Pulmonary artery endothelial cell (primary cell): Measurements from ENCODE around the gene LZTR1. TPM values are rescaled to one million over a fixed set of nuclear protein-coding genes. Genes with fewer than 3 reads are reported as not detected.
A peak's percentile ranks its signal among the peaks of the same experiment; 100 is the strongest.
"Not testable (repeated sequence)": the region's sequence is repeated elsewhere in the genome, so short reads cannot be mapped to it uniquely, and the experiment has no call there.

Experiments used
- DNase-seq: peaks from one replicate; pipeline ENCODE4 v3.0.0-alpha.2; 2011; ENCODE audit warnings: low read depth, low spot score
- total RNA-seq: library from RNA; depleted of rRNA; stranded (reverse); fragments of >200 nt; gene quantifications from 2 replicates; pipeline ENCODE4 v1.2.3, GENCODE V29; 2014

Gene LZTR1
- total RNA-seq, 1 donor from 2014 or later: 51.1 TPM

DNA sequence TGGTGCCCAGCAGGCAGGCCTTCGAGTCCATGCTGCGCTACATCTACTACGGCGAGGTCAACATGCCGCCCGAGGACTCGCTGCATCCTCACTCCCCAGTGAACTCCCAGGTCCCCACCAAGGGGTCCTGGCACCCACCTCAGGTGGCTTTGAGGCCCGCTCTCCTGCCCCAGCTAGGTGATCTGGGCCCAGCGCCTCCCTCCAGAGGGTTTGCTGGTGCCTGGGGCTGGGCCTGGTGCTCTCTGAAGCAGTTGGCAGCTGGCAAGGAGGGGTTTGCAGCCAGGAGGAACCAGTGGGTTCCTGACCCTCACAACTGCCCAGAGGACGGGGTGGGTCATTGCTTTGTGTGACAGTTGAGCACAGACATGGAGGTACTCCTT is 13.9 kb downstream of the LZTR1 start:
- no peak for DNase-seq

DNA sequence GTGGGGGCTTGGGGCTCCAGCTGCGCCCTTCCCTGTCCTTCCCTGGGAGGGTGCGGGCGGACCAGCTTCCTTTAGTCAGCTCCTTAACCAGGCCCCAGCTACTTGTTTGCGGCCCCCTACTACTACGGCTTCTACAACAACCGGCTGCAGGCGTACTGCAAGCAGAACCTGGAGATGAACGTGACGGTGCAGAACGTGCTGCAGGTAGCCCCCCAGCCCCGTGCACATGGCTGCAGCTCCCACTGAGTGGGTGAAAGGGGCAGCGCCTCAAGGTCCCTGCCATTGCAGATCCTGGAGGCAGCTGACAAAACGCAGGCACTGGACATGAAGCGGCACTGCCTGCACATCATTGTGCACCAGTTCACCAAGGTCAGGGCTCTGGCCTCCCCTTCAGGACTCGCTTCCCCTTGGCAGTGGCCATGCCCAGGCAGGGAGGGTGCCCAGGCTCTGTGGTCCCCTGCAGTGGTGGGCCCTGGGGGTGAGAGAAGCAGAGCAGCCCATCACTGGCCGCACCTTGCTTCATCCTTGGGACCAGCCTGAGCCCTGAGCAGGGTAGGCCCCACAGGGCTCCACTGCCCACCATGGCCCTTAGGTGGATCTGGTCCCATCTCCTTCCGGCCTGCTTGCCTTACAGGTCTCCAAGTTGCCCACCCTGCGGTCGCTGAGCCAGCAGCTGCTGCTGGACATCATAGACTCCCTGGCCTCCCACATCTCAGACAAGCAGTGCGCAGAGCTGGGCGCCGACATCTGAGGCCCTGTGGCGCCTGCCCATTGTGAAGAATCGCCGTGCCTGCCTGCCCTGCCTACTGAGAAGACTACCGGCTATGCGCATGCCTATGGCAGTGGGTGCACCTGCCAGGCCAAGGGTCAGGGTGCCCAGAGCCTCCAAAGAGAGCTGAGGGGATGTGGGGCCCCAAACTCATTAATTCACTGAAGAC is 14.8 kb downstream of the LZTR1 start:
- DNase-seq: no peak

GRCh38 chr22:20997536-20998257 is 15.6 kb downstream of the LZTR1 start:
- DNase-seq: no peak

- DNase-seq: no peak
Observed at GRCh38 chr22:20998411-20999336, 16.6 kb downstream of the LZTR1 start.

DNA sequence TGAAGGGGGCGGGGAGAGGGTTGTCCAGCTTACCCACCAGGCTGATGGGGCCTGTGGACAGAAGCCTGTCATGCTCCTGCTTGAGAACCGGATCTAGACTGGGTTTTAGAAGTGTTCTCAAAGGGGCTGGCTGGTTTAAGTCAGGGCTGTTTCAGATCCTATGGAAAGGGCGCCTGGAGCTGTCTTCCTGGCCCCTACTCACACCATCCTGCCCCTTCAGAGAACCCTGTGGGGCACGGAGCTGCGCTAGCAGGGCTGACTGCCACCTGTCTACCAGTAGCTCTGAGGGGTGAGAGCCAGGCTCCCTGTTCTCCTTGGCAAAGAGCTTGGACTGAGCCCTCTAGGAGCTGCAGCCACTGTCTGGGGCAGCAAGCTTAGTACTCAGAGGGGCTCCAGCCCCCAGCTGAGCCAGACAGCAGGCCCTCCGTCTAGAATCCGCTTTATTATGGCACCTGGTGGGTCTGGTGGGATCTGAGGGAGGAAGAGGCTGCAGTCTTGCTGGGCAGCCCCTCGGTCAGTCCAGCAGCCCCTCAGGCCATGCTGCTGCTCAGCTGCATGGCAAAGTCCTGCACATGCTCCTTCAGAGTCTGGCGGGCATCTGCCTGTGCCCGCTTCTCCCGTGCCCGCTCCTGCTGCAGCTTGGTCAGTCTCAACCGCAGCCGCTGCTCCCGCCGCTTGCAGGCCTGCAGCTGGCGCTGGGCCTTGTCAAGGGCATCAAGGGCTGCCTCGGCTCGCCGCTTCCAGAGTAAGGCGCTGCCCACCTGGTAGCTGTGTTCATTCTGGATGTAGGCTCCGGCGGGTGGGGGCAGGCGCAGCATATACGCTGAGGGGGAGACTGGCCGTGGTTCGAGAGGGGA is 17.5 kb downstream of the LZTR1 start:
- DNase-seq: no peak

- DNase-seq: no peak
Observed at GRCh38 chr22:21000207-21000986, 18.3 kb downstream of the LZTR1 start.

- no peak for DNase-seq
Observed at GRCh38 chr22:21000987-21001600, 19.0 kb downstream of the LZTR1 start.

- DNase-seq: peak; percentile 76
Observed at GRCh38 chr22:21001601-21002325, 19.7 kb downstream of the LZTR1 start, which contains the start of gene THAP7. Gene THAP7 (minus strand): TSS chr22:21002118. CDS start chr22:21001911, 207 bp downstream.

DNA sequence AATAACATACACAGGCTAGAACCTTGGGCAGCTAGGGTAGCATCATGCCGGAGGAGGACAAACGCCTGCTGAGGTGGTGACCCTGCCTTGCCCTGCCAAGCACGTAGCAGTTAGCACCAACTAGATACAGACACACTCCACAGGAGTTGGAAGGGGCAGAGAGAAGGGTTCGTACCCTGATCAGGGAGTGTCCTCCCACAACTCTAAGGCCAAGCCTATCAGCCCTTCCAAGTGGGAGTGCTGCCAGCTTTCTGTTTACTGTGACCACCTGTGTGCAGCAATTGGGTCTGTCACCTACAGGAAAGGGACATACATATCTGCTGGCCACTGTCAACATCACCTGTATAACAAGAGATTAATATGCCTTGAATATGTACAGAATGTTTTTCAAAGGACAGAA is 21.7 kb downstream of the LZTR1 start:
- DNase-seq: no peak

DNA sequence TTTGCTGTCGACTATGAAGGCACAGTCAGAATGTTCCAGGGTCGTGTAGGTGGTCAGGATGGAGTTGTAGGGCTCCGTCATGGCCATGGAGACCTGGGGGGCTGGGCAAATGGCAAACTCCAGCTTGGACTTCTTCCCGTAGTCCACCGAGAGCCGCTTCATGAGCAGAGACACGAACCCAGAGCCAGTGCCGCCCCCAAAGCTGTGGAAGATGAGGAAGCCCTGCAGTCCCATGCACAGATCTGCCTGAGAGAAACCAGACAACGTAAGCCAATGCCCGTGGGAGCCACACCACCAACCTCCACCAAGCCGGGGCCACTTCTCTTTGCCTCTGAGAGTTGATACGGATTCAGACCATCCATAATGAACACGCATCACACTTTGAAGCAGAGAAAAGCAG is 27.1 kb downstream of the LZTR1 start:
- not testable (repeated sequence) for DNase-seq

- DNase-seq: peak; percentile 24
Observed at GRCh38 chr22:21009638-21010425, 27.7 kb downstream of the LZTR1 start.

DNA sequence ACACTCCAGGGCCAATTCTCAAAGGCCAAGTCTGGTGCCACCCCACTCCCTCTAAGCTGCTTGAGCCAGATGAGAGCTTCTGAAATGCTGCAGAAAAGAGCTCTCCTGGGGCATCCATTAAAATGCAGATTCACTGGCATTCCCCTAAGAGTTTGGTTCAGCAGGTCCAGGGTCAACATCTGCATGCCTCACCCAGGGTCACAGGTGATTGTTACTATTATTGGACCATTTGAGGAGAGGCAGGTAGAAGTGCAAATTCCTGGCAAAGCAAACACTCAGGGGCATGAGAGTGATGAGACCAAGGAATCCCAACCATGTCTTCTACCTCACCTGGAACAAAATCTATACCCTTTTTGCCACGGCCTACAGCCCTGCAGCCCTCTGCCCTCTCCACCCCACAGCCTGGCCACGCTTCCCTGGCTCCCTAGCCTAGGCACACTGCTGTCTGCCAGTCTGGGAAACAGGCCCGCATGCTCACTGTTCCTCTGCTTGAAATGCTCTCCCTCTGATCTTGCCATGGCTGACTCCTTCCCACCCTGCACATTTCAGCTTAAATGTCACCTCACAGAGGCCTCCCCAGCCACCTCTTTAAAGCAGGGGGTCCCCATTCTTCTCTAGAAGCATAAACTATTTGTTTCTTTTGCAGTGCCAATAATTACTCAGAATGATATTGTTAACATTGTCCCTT is 28.5 kb downstream of the LZTR1 start:
- DNase-seq: no peak

DNA sequence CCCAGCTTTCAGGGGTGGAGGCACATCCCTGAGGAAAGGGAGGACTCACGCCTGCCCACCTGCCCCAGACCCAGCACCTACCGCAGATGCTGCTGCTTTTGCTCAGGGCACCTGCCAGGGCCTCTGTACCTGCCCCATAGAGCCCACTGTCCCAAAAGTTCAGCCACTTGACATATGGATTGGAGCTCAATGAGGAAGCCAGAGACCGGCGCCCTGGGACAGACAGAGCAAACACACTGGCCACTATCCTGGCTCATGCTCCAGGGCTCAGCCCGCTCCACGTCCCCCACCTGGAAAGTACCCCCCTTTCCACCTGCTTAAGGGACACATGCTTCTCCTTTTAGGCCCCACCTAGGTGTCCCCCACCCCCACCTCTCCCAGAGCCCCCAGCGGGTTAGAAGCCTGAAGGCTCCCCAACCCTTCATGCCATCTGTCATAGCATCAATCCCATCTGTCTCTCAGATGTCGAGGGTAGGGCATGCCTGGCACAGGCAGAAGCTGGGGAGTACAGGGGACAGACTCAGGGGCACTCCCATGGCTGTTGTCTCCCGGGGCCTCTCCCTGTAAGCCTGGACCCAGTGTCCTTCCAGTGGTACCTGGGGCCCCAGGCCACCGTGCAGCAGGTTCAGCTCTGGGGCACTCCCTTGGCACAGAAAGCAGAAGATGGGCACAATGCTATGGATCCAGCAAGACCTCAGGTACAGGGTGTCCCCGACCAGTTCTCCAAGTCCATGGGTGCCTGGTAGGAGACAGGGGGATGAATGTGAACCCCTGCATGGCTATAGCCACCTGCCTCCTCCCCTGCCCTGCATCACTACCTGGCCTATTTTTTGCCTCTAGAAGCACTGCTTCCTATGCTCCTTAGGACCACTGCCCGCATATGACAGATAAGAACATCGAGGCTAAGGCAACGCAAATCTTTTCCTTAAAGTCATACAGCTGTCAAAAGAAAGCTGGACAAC is 30.6 kb downstream of the LZTR1 start:
- no peak for DNase-seq

GRCh38 chr22:21013657-21014201 is 31.6 kb downstream of the LZTR1 start:
- no peak for DNase-seq

DNA sequence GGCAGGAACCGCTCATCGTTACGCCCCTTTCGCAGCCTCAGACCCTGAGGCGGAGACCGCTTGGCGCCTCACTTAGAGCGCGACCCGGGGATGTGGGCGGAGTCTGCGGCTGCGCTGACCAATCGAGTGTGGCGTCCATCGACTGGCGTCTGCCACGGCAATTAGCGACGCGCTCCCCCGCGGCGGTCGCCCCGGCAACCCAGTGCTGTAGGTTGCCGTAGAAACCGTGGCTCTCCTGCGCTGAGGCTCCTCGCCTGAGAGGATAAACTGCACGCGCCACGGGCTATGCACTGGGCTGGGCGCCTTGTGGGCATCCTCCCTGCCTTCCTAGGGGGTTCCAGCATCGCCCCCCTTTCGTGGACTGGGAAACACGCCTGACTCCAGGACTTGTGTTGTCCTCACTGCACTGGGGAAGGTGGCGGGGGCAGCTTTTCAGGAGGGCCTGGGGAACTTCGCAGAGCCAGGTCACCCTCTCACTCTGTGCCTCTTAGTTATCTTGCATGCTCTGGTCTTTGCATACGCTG is 32.2 kb downstream of the LZTR1 start:
- peak; percentile 64 for DNase-seq
